HG02981 (cell line): Measurements from ENCODE around the gene CEP170B.
"Not testable (repeated sequence)": the region's sequence is repeated elsewhere in the genome, so short reads cannot be mapped to it uniquely, and the experiment has no call there.

Source experiments
- ATAC-seq: cut with Tn5 transposase; IDR thresholded peaks from one replicate; pipeline ENCODE4 v1.9.1; 2021; ENCODE audit warnings: mild to moderate bottlenecking, moderate library complexity; ENCODE audit not compliant: unreplicated experiment

Gene CEP170B

GRCh38 chr14:104940526-104941150 lies 75.6 kb downstream of the CEP170B start:
- no peak for ATAC-seq

- ATAC-seq: no peak
These were observed 76.7 kb downstream of the CEP170B start for GRCh38 chr14:104941508-104942365.

- ATAC-seq: no peak
These were observed 77.5 kb downstream of the CEP170B start for GRCh38 chr14:104942586-104942985.

GRCh38 chr14:104943216-104944015 lies 78.3 kb downstream of the CEP170B start:
- not testable (repeated sequence) for ATAC-seq

- not testable (repeated sequence) for ATAC-seq
These were observed 78.9 kb downstream of the CEP170B start for GRCh38 chr14:104944016-104944308.

GRCh38 chr14:104944436-104945205 lies 79.6 kb downstream of the CEP170B start:
- not testable (repeated sequence) for ATAC-seq

GRCh38 chr14:104945266-104945665 lies 80.2 kb downstream of the CEP170B start:
- ATAC-seq: not testable (repeated sequence)
